Kidney (tissue), 14 donors: ENCODE results near the gene MAML3. TPM values are rescaled to one million over a fixed set of nuclear protein-coding genes. Genes with fewer than 3 reads are reported as not detected.
A peak's percentile ranks its signal among the peaks of the same experiment; 100 is the strongest.

Experiments used
- DNase-seq, 5 donors: peaks; one replicate each; pipeline ENCODE4 v3.0.0-alpha.2; 2013 to 2020
- FAIRE-seq: peaks from 2 replicates; lab custom pipeline; 2012; peaks lifted over from hg19 to GRCh38; lab: Jason Lieb, UNC
- H3K27ac ChIP-seq, 2 donors: one replicate each; pipeline ENCODE4 v1.7.0; 2013; ENCODE audit warnings: low read depth in 2 of 2, low read length in 2 of 2, inconsistent platforms in 1 of 2
- H3K27me3 ChIP-seq: one replicate; pipeline ENCODE4 v1.7.1; 2013; ENCODE audit warnings: low read length, inconsistent platforms; ENCODE audit not compliant: control insufficient read depth, insufficient read depth
- H3K36me3 ChIP-seq, 3 donors: one replicate each; pipeline versions ENCODE4 v1.7.0 to v1.7.1; 2013; ENCODE audit warnings: low read length in 3 of 3, control low read depth in 1 of 3, inconsistent platforms in 1 of 3; ENCODE audit not compliant: insufficient read depth in 3 of 3, control insufficient read depth in 2 of 3
- H3K4me1 ChIP-seq, 3 donors: one replicate each; pipeline versions ENCODE4 v1.7.0 to v1.7.1; 2013; ENCODE audit warnings: low read length in 3 of 3, inconsistent platforms in 1 of 3, low read depth in 1 of 3; ENCODE audit not compliant: control insufficient read depth in 2 of 3, insufficient read depth in 2 of 3
- H3K4me3 ChIP-seq, 3 donors: one replicate each; pipeline versions ENCODE4 v1.7.0 to v1.8.1; 2013; ENCODE audit warnings: low read length in 3 of 3, control low read depth in 1 of 3, inconsistent platforms in 1 of 3
- H3K9ac ChIP-seq, 3 donors: one replicate each; pipeline versions ENCODE4 v1.7.0 to v1.7.1; 2013; ENCODE audit warnings: low read length in 3 of 3, control low read depth in 1 of 3, inconsistent platforms in 1 of 3
- H3K9me3 ChIP-seq, 3 donors: one replicate each; pipeline versions ENCODE4 v1.7.0 to v1.7.1; 2013; ENCODE audit warnings: low read length in 3 of 3, control low read depth in 1 of 3, inconsistent platforms in 1 of 3; ENCODE audit not compliant: control insufficient read depth in 2 of 3, insufficient read depth in 1 of 3
- CTCF ChIP-seq: IDR thresholded peaks from 3 replicates; pipeline ENCODE4 v1.5.1; 2012; ENCODE audit warnings: mild to moderate bottlenecking, moderate library complexity, borderline replicate concordance; ENCODE audit not compliant: insufficient read depth; ENCODE audit errors: extremely low read depth
- intact Hi-C: fragments of 100-400 bp; cut with DNase I; formaldehyde crosslinking; loops from one replicate; pipeline ENCODE4 v1.11.1; 2022
- polyA plus RNA-seq: library from polyadenylated mRNA; stranded (reverse); fragments of 350-450 nt; fragmentation: Illumina TruSeq; extraction: RNeasy Lipid Tissue Mini Kit (QIAGEN cat#74804); gene quantifications from one replicate; pipeline ENCODE4 v1.2.3, GENCODE V29; 2014; ENCODE audit warnings: low read depth, low replicate concordance; ENCODE audit not compliant: insufficient read depth
- total RNA-seq: library from RNA; stranded (reverse); fragmentation: NEBNext Ultra II Directional; extraction: Animal tissue kit (Norgen Biotek cat#: 25700); gene quantifications from one replicate; pipeline ENCODE4 v1.2.1, GENCODE V29; 2021
- donor health status: control.
- donor health status: control.
- donor health status: control.
- donor health status: control.
- donor health status: control.
- donor health status: DM: yes; HTN: yes; CAD: no.
- donor health status: Normal renal cell carcinoma (clear cell type).

Gene MAML3
- total and polyA plus RNA-seq, 2 donors from 2014 or later = 1.4 to 10.4 TPM

GRCh38 chr4:140052050-140052449 lies 101.9 kb downstream of the MAML3 start:
- TF ChIP-seq CTCF = peak; percentile 62
- peaks cover 0 to 8% (median 3%) of the 10 kb centered on the region in 3 donors for H3K4me1 ChIP-seq
- H3K9me3 ChIP-seq = no peaks in the 10 kb centered on the region
- FAIRE-seq = no peak
- H3K27ac ChIP-seq = no peak overlapping the region
- H3K27me3 ChIP-seq = no peaks in the 10 kb centered on the region
- no peak overlapping the region for H3K9ac ChIP-seq
- peak in 2 of 5 donors; percentile 53 to 69 for DNase-seq
- H3K36me3 ChIP-seq = no peaks in the 10 kb centered on the region
- H3K4me3 ChIP-seq = no peak overlapping the region
- intact Hi-C loops = no loop called here

GRCh38 chr4:140049849-140050637 lies 103.9 kb downstream of the MAML3 start:
- peak overlapping the region in 2 of 3 donors; percentile 7 to 16 for H3K9ac ChIP-seq
- H3K36me3 ChIP-seq = no peaks in the 10 kb centered on the region
- peaks cover 0 to 8% (median 3%) of the 10 kb centered on the region in 3 donors for H3K4me1 ChIP-seq
- no peak for TF ChIP-seq CTCF
- intact Hi-C loops = no loop called here
- FAIRE-seq = no peak
- H3K27me3 ChIP-seq = no peaks in the 10 kb centered on the region
- no peaks in the 10 kb centered on the region for H3K9me3 ChIP-seq
- peak overlapping the region in 1 of 3 donors; percentile 61 for H3K4me3 ChIP-seq
- DNase-seq = peak in 2 of 5 donors; percentile 61
- H3K27ac ChIP-seq = peak overlapping the region in 1 of 2 donors; percentile 33

GRCh38 chr4:140049024-140049848 lies 104.7 kb downstream of the MAML3 start:
- peak; percentile 29 for TF ChIP-seq CTCF
- no peak for FAIRE-seq
- intact Hi-C loops = no loop called here
- Histone ChIP-seq H3K9me3 (no peaks in the 10 kb centered on the region), H3K36me3 (no peaks in the 10 kb centered on the region), H3K9ac (peak overlapping the region in 2 of 3 donors; percentile 7 to 27), H3K27ac (peak overlapping the region in 1 of 2 donors; percentile 33), H3K4me3 (peak overlapping the region; percentile 46 to 61 (median 51)), H3K27me3 (no peaks in the 10 kb centered on the region), H3K4me1 (peaks cover 0 to 8% (median 6%) of the 10 kb centered on the region in 3 donors)
- peak in 4 of 5 donors; percentile 86 to 94 (median 91) for DNase-seq
